Myocyte (in vitro differentiated cells): ENCODE measurements around the gene TNS3. TPM values are rescaled to one million over a fixed set of nuclear protein-coding genes. Genes with fewer than 3 reads are reported as not detected.
"Not testable (repeated sequence)": the region's sequence is repeated elsewhere in the genome, so short reads cannot be mapped to it uniquely, and the experiment has no call there.

ENCODE experiments used
- DNase-seq: peaks from one replicate; pipeline ENCODE4 v3.0.0-alpha.2; 2012; ENCODE audit warnings: low read depth
- total RNA-seq: library from RNA; depleted of rRNA; stranded (reverse); fragments of >200 nt; gene quantifications from 2 replicates; pipeline ENCODE4 v1.2.3, GENCODE V29; 2014

TNS3 gene
- total RNA-seq, 1 donor from 2014 or later, result 241 TPM

DNA sequence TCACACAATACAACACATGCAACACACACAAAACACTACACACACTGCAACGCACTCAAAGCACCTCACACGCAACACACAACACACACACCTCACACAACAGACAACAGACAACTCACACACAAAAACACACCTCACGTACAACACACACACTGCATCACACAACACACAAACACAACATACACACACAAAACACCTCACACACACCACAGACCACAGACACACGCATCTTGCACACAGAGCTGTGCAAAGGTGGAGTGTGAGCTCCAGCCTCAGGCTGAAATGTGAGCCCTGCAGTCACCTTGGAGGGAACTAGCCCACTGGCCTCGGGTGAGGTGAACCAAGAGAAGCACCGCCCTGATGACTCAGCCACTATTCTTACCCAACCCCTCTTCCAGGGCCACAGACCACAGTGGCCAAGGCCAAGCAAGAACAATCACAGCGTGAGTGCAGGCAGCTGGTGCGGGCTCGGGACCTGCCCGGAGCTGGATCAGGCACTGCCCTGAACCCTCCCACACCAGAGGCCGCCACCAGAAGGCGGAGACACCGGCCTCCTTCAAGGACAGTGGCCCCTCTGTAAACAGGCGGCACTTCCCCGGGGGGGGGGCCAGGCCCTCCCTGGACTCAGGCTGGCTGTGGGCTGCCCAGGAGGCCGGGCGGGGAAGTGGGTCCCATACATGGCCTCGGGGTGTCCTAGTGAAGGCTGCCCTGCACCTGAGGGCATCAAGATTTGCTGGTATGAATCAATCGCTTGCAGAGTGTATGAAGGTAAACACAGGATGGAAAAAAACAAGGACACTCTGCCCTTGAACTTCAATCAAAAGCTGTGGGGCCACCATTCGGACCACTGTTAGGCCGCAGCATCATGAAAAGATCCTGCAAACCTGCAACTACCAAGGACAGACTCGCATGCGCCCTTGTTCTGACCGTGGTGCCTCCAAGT lies 106.7 kb downstream of the TNS3 start:
- peak; percentile 100 for DNase-seq

DNA sequence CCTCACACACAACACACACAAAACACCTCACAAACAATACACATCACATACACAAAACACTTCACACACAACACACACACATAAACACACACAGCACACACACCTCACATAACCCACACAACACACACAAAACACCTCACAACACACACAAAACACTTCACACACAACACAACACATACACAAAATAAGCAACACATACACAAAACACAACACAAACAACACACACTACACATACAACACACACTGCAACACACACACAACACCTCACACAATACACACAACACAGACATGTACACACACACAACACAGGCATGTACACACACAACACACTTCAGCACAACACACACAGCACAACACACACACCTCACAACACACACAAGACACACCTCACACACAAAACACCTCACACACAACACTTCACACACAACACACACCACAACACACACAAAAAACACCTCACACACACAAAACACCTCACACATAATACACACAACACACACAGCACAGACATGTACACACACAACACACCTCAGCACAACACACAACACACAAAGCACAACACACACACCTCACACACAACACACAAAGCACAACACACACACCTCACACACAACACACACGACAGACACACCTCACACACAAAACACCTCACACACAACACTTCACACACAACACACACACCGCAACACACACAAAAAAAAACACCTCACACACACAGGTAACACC lies 107.5 kb downstream of the TNS3 start:
- no peak for DNase-seq

DNA sequence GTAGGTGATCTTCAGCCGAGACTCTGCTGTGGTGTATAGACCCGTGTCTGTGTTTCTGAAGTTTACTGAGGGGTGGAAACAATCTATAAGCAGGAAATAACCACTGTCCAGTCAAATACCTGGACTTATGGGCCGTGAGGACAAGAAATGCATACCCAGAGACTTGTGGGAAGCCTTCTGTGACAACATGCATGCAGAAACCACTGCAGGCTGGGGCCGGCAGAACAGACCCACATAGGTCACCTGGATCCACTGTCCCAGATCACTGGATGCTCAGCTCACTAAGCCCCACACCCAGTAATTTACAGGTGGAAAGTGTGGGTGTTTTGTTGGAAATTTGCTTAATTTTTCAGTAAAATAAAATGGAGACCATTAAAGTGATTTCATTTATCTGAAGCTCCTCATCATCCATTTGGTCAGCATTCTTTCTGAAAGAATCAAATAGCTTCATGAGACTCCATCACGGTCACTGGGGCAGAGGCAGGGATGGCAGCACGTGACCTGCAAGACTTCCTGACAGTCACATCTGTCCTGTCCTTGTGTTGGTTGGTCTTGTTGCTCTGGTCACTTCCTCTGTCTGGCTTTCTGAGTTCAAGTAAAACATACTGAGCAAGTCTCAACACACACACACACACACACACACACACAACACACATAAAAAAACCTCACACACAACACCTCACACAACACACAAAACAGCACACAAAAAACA lies 108.3 kb downstream of the TNS3 start:
- DNase-seq, result peak; percentile 34

DNA sequence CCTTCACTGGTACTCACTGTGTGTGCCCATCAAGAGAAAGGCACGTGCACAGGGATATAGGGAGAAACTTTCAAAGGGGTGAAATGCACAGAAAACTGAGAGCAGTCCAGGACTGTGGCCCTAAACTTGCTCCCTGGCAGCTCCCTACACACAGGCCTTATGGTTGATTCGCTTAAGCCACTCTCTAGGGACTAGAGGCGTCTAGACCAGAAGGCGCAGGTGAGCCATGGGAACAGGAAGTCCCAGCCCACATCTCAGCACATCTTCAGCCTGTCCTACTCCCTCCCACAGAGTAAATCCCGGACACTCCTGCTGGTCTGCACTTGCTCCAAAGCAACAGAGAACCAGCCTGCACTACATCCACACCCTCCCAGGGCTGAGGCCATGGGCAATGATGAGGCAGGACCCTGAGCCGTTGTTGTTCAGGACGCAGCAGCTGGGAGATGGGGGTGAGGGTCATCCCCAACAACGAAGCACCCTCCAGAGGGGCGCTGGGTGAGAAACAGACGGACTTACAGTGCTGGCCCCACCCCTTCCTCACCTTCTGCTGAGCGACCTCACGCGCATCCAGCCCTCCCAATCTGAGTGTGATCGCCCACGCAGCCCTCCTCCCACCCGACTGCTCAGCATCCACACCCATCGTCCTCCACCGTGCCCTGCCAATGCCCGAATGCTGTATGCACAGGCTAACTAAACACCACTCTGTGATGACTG lies 109.3 kb downstream of the TNS3 start:
- no peak for DNase-seq

DNA sequence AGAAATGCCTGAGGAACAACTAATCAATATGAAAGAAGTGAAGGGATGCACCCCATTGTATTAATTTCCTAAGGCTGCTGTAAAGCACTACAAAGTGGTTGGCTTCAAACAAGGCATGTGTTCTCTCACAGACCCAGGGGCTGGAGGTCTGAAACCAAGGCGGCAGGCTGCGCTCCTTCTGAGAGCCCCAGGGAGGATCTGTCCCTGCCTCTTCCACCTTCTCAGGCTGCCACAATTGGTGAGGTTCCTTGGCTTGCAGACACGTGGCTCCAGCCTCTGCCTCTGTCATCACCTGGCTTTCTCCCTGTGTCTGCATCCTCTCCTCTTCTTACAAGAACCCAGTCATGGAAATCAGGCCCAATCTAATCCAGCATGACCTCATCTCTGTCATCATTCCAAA lies 110.1 kb downstream of the TNS3 start:
- DNase-seq, result no peak

DNA sequence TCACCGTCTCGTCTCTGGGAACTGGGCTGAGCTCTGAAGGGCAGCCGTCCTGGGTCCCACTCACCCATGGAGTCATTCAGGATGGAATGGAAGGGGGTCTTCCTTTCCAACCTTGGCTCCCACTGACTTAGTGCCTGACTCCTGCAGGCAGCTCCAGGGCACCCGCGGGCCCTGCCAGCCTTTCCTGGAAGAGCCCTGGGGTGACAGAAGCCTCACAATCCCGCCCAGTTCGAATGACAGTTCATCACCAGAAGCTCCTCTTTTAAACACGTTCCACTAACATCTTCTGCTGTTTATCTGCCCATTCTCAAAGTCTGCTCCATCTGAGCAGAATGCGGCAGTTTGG lies 110.6 kb downstream of the TNS3 start:
- DNase-seq, result no peak

DNA sequence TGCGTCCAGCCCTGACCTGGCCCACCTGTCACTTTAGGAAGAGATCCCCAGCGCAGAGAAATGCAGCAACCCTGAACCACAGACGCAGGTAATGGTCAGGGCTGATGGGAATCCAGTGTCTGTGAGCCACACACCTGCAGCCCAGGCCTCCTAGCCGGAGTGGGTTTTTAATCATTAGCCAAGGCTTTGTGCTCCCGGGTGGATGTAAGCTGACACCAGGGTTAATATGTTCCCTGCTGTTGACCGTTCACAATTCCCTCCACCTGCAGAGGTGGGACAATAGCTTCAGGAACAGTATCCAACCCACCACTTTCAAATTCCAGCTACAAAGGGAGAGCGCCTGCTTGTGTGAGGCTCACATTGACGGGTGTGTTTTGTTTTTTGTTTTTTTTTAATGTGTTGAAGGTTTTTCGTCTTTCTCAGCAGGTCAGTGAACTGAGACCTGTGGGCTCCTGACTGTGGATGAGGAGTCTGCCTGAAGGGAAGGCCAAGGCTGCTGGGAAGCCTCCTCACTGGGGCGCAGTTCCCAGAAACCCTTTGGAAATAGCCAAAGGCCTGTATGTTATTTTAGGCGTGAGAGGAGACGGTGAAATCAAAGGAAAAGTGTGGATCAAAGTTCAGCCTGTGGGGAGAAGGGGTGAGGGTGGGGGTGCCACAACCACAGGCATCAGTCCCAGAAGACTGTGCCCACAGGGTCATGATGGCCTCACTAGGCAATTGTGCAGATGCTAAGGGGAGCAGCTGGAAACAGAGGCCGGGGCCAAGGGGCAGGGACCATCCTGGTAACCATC lies 111.1 kb downstream of the TNS3 start:
- peak; percentile 36 for DNase-seq

DNA sequence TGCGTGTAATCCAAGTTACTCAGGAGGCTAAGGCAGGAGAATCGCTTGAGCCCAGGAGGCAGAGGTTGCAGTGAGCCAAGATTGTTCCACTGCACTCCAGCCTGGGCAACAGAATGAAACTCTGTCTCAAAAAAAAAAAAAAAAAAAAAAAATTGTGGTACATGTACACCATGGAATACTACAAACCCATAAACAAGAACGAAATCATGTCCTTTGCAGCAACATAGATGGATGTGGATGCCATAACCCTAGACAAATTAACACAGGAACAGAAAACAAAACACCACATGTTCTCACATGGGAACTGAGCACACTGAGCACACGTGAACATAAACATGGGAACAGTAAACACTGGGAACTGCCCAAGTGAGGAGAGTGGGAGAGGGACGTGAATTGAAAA lies 112.1 kb downstream of the TNS3 start:
- not testable (repeated sequence) for DNase-seq

DNA sequence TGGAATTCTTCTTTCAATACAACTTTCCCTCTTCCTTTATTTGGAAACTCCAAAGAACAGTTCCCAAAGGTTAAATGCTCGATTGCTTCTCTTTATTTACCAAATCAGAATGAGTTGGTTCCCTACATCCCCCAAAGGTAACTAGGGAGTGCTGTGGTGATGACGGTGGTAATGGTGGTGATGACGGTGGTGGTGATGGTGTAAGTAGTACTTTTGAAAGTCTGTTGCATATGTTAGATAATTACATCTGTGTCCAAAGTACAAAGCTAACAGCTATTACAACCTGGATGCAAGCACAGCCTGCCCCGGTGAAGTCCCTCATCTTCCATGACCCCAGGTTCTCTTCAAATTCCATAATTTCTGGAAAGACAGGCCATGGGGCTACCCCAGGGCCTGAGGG lies 115.1 kb downstream of the TNS3 start:
- no peak for DNase-seq

DNA sequence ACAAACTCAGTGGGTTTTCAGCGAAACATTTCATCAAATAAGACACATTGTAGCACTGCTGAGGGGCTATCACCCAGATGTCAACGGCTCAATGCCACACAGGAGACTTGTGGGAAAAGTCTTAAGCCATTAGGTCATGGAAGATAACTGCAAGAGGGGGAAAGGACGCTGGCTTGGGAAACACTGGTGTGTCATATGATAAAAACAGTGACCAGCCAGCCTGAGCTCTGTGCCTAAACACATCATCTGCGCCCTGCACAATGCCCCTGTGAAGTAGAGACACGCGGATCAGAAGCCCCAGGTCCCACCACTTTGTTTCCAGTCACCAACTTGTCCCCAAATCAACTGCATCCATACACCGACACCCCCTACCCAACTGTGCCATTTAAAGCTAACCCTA lies 116.7 kb downstream of the TNS3 start:
- DNase-seq, result peak; percentile 75

DNA sequence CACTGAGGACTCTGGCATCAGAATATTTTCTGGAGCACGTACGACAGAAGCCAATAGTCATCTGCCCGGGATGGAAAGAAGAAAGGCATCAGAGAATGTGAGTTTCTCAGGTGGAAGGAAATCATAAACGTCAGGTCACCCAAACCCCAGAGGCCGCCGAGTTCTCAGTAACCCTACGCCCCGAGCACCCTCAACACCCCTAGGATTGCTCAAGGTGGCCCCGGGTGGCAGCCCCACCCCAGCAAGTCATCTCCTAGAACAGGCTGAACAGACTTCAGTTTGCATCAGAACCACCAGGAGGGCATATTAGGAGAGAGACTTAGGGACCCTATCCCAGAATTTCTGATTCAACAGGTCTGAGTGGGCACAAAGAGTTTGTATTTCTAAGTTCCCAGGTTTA lies 117.6 kb downstream of the TNS3 start:
- no peak for DNase-seq

DNA sequence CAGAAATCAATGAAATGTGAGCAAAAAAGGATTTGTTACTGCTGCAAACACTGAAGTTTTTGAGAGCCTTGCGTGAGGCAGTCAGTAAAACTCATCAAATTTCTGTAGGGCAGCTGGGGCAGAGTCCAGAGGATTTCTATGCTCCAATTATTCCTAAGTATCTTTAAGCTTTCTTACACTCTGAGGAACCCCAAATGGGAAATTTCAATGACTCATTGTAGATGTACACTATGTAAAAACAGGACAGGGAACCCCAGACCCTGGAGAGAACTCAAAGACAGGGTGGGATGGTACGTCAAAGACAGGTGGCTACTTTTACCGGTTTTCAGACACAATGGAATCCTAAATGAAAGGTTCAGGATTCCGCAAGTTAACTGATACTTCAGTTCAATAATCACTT lies 120.2 kb downstream of the TNS3 start:
- DNase-seq, result no peak

DNA sequence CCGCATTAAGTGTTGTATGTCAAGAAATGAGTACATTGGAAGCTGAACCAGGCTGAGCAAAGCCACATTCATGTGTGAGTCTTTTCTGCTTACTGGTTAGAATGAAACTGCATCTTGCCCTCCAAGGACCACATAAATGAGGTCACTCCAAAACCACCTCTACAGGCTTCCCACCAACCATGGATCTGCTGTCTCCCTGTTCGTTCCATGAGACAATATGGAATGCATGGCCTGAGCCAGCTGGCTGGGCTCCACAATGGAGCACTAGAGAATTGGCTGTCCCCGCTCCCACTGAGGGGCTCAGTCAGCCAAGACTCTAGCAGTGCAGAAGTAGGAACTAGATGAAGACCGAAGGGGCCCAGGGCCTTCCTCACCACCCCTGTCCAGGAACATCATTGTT lies 120.8 kb downstream of the TNS3 start:
- peak; percentile 91 for DNase-seq

DNA sequence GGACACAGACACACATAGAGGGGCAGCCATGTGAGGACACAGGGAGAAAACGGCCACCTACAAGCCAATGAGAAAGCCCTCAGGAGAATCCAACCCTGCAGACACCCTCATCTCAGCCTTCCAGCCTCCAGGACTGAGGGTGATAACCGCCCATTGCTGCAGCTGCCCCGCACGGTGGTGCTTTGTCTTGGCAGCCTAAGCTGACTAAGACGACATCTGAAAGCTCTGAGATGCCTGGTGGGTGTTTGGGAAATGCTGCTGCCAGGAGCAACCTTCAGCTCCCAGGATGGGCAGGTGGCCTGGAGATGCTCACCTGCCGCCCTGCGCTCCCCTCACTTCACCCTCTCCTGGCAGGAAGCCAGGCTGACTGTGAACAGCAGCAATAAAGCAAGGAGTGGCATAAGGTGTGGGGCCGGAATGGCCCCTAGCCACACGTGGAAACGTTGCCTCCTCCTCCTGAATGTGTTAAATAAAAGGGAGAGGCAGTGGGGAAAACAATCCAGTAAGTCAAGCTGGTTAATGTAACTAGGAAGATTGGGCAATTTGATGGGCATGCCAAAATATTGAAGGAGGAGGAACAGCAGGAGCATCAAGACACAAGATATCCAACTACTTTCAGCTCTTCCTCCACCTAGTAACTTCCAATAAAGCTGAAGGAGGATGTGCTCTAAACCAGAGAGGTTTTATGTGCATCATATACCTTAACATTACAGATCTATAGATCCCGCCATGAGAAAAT lies 121.5 kb downstream of the TNS3 start:
- DNase-seq, result no peak

DNA sequence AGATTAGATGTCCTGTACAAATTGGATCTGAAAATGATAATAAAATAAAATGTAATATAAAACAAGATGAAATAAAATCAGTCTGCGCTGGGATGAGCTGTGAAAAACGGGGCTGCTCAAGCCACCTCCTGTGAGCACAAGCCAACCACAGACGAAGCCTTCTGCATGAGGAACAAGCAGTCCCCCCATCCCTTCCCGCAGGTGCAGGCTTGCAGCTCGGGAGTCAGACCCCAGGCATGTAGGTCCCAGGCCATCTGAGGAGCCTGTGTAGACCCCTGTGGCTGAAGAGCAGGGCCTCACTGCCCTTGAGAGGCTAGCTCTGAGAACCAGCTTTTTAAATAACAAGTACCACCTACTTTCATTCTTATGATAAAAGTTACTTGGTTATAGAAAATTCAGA lies 123.4 kb downstream of the TNS3 start:
- no peak for DNase-seq

DNA sequence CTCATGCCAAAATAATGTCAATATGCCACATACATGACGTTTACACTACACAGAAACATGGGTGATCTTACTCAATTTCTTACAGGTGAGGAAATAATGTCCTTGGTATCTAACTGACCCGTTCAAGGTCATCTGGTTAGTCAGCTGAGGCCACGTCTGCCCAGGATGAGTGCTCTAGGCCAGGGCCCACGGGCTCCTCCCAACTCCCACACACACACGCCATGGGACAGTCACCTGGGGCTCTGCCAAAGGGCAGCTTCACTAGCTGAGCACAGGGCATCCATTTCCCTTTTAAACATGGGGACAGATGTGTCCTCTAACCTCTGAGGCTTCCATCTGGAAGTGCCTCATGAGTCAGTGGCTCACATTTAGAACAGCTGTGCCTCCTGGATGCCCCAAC lies 123.9 kb downstream of the TNS3 start:
- DNase-seq, result peak; percentile 100

DNA sequence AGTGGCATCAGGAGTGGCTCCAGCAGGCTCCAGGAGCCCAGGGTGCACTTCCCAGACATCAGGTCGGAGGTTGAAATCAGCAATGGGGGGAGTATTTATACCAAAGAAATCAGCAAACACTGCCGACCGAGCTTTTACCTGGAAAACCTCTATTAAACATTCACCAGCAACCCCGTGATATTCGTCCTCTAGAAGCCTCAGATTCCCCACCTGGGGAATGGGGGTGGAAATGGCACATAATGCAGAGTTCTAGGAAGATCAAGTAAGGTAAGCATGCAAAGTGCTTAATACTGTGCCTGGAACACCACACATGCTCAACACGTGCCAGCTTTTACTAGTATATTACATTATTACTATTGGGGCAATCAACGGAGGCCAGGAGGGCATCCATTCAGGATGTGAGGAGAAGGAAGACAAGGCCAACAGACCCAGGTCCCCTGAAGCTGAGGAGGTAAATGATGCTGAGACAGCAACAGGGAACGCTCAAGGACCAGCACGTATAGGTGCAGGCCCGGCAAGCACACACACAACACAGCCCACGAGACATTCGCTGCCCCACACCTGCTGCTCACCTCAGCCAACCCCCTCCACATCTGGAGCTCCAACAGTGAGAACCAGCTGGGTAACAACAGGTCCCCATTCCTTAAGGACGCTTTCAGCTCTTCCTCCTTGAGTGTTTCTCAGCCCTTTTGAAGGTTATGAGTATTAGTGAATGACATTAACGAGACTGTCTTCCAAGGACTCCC lies 125.5 kb downstream of the TNS3 start:
- no peak for DNase-seq

DNA sequence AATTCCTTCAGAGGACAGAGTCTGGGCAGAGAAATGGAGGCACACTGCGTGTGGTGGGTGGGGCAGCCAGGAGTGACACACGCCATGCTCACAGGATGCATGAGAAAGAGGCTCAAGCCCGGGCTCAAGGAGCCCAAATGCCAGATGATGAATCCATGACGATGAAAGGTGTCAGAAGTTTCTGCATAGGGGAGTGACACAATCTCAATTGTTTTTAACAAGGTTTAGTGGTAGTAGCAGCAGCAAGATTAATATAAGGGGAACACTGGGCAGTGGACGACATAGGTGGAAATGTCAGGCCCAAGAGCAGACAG lies 126.1 kb downstream of the TNS3 start:
- no peak for DNase-seq
